Brain microvascular endothelial cell (primary cell): ENCODE measurements around the gene MGST3.
"Not testable (repeated sequence)": the region's sequence is repeated elsewhere in the genome, so short reads cannot be mapped to it uniquely, and the experiment has no call there.

Experiments
- DNase-seq: peaks from one replicate; pipeline ENCODE4 v3.0.0-alpha.2; 2020
- H3K27ac ChIP-seq: fragments of 250-450 bp; sonication (Bioruptor Pico); 2 replicates; pipeline ENCODE4 v1.5.1; 2020; ENCODE audit warnings: mild to moderate bottlenecking, moderate library complexity
- H3K27me3 ChIP-seq: fragments of 250-450 bp; sonication (Bioruptor Pico); replicated peaks from 2 replicates; pipeline ENCODE4 v1.5.1; 2020; ENCODE audit warnings: mild to moderate bottlenecking
- H3K36me3 ChIP-seq: fragments of 250-450 bp; sonication (Bioruptor Pico); replicated peaks from 2 replicates; pipeline ENCODE4 v1.5.1; 2020; ENCODE audit warnings: mild to moderate bottlenecking
- H3K4me3 ChIP-seq: 2 replicates; pipeline ENCODE4 v1.5.1; 2011; ENCODE audit warnings: low read depth, mild to moderate bottlenecking, control low read depth, low read length, moderate library complexity
- in situ Hi-C: cut with HindIII; loops from 2 replicates; pipeline ENCODE4 v1.10.0; 2017; ENCODE audit warnings: low sequenced_read_pairs, low pct_ligation_motif_present
- TF ChIP-seq, protein P1 (sequence below): IDR thresholded peaks from 2 replicates; pipeline ENCODE4 v1.5.1; 2011; ENCODE audit warnings: low read depth, mild to moderate bottlenecking, moderate library complexity, low read length, control low read depth, inconsistent platforms; ENCODE audit errors: missing control alignments

The MGST3 gene

DNA sequence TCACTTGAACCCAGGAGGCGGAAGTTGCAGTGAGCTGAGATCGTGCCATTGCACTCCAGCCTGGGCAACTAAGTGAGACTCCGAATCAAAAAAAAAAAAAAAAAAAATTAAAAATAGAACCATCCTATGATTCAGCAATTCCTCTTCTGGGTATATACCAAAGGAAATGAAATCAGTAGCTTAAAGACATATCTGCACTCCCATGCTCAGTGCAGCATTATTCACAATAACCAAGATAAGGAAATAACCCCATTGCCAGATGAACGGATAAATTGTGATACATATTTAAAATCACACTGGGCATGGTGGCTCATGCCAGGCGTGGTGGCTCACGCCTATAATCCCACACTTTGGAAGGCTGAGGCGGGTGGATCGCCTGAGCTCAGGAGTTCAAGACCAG is 43.6 kb downstream of the MGST3 start:
- in situ Hi-C loops = no loop called here
- H3K27ac ChIP-seq = no peak overlapping the region
- TF ChIP-seq, protein P1, sequence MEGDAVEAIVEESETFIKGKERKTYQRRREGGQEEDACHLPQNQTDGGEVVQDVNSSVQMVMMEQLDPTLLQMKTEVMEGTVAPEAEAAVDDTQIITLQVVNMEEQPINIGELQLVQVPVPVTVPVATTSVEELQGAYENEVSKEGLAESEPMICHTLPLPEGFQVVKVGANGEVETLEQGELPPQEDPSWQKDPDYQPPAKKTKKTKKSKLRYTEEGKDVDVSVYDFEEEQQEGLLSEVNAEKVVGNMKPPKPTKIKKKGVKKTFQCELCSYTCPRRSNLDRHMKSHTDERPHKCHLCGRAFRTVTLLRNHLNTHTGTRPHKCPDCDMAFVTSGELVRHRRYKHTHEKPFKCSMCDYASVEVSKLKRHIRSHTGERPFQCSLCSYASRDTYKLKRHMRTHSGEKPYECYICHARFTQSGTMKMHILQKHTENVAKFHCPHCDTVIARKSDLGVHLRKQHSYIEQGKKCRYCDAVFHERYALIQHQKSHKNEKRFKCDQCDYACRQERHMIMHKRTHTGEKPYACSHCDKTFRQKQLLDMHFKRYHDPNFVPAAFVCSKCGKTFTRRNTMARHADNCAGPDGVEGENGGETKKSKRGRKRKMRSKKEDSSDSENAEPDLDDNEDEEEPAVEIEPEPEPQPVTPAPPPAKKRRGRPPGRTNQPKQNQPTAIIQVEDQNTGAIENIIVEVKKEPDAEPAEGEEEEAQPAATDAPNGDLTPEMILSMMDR = no peak
- H3K27me3 ChIP-seq = no peaks in the 10 kb centered on the region
- peaks cover 28% of the 10 kb centered on the region for H3K36me3 ChIP-seq
- DNase-seq = peak; percentile 25
- H3K4me3 ChIP-seq = no peak overlapping the region

DNA sequence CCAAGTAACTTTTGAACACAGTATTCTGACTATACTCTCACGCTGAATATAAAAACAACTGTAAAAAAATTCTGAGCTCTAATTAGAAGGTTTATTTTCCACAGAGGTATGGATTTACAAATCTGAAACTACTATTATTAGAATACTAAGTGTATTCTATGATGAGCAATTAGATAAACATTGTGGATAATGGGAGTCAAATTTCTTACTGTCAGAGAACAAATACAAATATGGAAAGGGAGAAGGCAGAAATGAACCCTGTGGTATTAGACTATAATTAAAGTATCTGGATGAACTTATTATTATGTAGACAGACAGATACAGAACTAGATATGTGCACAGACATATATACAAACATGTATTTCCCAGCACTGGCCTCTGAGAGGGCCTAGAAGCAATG is 44.8 kb downstream of the MGST3 start:
- no peaks in the 10 kb centered on the region for H3K27me3 ChIP-seq
- H3K27ac ChIP-seq = no peak overlapping the region
- no peak for DNase-seq
- no peak overlapping the region for H3K4me3 ChIP-seq
- TF ChIP-seq, protein P1 = no peak
- H3K36me3 ChIP-seq = peaks cover 33% of the 10 kb centered on the region
- in situ Hi-C loops = no loop called here

DNA sequence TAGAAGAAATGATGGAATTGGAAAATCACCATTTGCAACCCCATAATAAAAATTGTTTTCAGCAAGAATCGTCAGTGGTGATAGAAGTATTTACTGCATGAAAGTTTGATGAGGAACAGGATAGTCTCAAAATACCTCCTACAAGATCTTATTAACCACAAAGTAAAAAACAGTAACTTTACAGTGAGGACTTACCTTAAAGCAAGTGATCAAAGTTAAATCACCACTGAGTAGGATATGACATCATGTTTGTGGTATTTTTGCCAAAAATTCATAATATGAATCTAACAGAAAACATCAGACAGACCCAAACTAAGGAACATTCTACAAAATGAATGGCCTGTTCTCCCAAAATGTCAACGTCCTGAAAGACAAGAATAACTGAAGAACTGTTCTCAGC is 47.5 kb downstream of the MGST3 start:
- H3K36me3 ChIP-seq = peaks cover 40% of the 10 kb centered on the region
- in situ Hi-C loops = no loop called here

DNA sequence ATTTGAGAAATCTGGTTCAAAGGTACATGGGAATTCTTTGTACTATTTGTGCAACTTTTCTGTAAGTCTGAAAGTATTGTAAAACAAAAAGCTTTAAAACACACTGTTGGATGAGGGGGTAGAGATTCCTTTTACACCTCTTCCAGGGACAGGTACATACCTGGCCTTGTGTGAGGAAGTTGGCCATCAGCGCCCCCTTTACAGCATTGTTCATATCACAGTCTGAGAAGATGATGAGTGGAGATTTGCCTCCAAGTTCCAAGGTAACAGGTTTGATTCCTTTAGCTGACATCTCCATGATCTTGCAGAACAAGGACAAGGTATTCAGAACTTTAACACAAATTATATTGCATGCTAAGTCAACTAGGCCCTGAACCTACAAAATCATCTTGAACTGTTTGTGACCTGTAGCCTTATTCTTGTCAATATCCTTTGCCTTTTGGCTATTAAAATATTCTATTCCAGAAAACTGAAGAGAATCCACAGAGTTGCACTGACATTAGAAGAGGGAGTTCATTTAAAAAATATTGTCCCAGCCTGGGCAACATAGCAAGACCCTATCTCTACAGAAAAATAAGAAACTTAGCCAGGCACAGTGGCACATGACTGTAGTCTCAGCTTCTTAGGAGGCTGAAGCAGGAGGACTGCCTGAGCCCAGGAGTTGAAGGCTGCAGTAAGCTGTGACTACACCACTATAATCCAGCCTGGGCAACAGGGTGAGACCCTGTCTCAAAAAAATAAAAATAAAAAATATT is 48.4 kb downstream of the MGST3 start:
- no peak overlapping the region for H3K27ac ChIP-seq
- peaks cover 40% of the 10 kb centered on the region for H3K36me3 ChIP-seq
- no peaks in the 10 kb centered on the region for H3K27me3 ChIP-seq
- TF ChIP-seq, protein P1 = no peak
- no peak for DNase-seq
- H3K4me3 ChIP-seq = no peak overlapping the region
- in situ Hi-C loops = no loop called here

More for the DNA sequence above, 47.5 kb downstream of the MGST3 start:
- H3K4me3 ChIP-seq = no peak overlapping the region
- no peak for DNase-seq
- TF ChIP-seq, protein P1 = no peak
- no peaks in the 10 kb centered on the region for H3K27me3 ChIP-seq
- no peak overlapping the region for H3K27ac ChIP-seq

DNA sequence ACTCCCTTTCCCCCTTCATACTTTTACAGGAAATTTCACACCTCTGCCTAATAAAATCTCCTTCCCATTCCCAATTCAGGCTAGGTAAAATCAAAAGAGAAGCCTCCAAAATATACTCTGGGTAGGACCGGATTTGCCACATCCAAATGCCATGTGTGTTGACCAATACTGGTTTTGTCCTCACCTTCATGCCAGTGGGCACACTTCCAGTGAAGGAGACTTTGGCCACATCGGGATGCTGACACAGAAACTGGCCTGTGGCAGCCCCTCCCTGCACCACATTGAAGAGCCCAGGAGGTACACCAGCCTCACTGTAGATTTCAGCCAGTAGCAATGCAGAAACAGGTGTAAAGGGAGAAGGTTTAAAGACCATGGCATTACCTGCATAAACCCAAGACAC is 49.3 kb downstream of the MGST3 start:
- H3K27me3 ChIP-seq = no peaks in the 10 kb centered on the region
- no peak for DNase-seq
- in situ Hi-C loops = no loop called here
- no peak overlapping the region for H3K4me3 ChIP-seq
- TF ChIP-seq, protein P1 = no peak
- no peak overlapping the region for H3K27ac ChIP-seq
- peaks cover 40% of the 10 kb centered on the region for H3K36me3 ChIP-seq

DNA sequence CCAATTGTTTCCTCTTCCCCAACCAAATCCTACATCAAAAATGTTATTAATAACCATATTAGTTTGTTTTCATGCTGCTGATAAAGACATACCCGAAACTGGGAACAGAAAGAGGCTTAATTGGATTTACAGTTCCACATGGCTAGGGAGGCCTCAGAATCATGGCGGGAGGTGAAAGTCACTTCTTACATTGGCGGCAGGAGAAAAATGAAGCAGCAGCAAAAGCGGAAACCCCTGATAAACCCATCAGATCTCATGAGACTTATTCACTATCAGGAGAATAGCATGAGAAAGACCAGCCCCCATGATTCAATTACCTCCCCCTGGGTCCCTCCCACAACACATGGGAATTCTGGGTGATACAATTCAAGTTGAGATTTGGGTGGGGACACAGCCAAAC is 49.7 kb downstream of the MGST3 start:
- H3K36me3 ChIP-seq = peaks cover 40% of the 10 kb centered on the region
- DNase-seq, H3K27ac ChIP-seq, H3K4me3 ChIP-seq, in situ Hi-C loops, H3K27me3 ChIP-seq: not testable (repeated sequence)
